Measurements from ENCODE around the gene SPEF2. TPM values are rescaled to one million over a fixed set of nuclear protein-coding genes. Genes with fewer than 3 reads are reported as not detected.

SPEF2 gene
- total RNA-seq, 1 experiment from 2014 or later = 0.87 TPM

GRCh38 chr5:35679357-35679756 is 61.7 kb downstream of the SPEF2 start:
- in situ Hi-C loops (cut with HindIII; ENCODE audit: low pct_unique_long_range_greater_than_20kb, low sequenced_read_pairs) (no loop called here), intact Hi-C loops (cut with micrococcal nuclease; ENCODE audit: unreplicated experiment) (no loop called here)
- TF ChIP-seq TCF7L2 (IDR thresholded peaks at IDR 0.05; ENCODE audit: low read depth, low read length) (no peak), SIN3A (IDR thresholded peaks at IDR 0.05; ENCODE audit: borderline replicate concordance, insufficient read depth, low read depth, low read length) (no peak), CTCF (IDR thresholded peaks at IDR 0.05) (no peak), POLR2AphosphoS5 (IDR thresholded peaks at IDR 0.05; ENCODE audit: low read depth, low read length) (no peak)
- TF ChIP-seq, protein P1, sequence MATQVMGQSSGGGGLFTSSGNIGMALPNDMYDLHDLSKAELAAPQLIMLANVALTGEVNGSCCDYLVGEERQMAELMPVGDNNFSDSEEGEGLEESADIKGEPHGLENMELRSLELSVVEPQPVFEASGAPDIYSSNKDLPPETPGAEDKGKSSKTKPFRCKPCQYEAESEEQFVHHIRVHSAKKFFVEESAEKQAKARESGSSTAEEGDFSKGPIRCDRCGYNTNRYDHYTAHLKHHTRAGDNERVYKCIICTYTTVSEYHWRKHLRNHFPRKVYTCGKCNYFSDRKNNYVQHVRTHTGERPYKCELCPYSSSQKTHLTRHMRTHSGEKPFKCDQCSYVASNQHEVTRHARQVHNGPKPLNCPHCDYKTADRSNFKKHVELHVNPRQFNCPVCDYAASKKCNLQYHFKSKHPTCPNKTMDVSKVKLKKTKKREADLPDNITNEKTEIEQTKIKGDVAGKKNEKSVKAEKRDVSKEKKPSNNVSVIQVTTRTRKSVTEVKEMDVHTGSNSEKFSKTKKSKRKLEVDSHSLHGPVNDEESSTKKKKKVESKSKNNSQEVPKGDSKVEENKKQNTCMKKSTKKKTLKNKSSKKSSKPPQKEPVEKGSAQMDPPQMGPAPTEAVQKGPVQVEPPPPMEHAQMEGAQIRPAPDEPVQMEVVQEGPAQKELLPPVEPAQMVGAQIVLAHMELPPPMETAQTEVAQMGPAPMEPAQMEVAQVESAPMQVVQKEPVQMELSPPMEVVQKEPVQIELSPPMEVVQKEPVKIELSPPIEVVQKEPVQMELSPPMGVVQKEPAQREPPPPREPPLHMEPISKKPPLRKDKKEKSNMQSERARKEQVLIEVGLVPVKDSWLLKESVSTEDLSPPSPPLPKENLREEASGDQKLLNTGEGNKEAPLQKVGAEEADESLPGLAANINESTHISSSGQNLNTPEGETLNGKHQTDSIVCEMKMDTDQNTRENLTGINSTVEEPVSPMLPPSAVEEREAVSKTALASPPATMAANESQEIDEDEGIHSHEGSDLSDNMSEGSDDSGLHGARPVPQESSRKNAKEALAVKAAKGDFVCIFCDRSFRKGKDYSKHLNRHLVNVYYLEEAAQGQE (IDR thresholded peaks at IDR 0.05; ENCODE audit: insufficient read depth in 1 of 2, low read depth in 2 of 2, low read length in 1 of 2) = no peak
- no peaks in the 10 kb centered on the region for H3K4me1 ChIP-seq (ENCODE audit: control insufficient read depth, insufficient read depth, low read length)
- H3K4me3 ChIP-seq (ENCODE audit: low read depth in 2 of 2, low read length in 2 of 2) = no peak overlapping the region
- H3K27me3 ChIP-seq (ENCODE audit: control insufficient read depth, insufficient read depth, low read length) = no peaks in the 10 kb centered on the region
- ATAC-seq = no peak
- POLR2A ChIA-PET = no interaction called here
- BruUV-seq (replicated peaks) = no TSS peak
- H3K27ac ChIP-seq (ENCODE audit: low read length) = no peak overlapping the region
- H3K9me3 ChIP-seq (ENCODE audit: control insufficient read depth, insufficient read depth, low read depth, low read length) = no peaks in the 10 kb centered on the region
- CTCF ChIA-PET = no interaction called here
- no peak for DNase-seq (ENCODE audit: low read depth, low spot score)
- H3K36me3 ChIP-seq (ENCODE audit: control insufficient read depth, insufficient read depth, low read length) = no peaks in the 10 kb centered on the region

GRCh38 chr5:35681911-35682310 is 64.2 kb downstream of the SPEF2 start:
- Histone ChIP-seq H3K4me3 (ENCODE audit: low read depth in 2 of 2, low read length in 2 of 2) (no peak overlapping the region), H3K36me3 (ENCODE audit: control insufficient read depth, insufficient read depth, low read length) (no peaks in the 10 kb centered on the region), H3K9me3 (ENCODE audit: control insufficient read depth, insufficient read depth, low read depth, low read length) (no peaks in the 10 kb centered on the region), H3K27ac (ENCODE audit: low read length) (no peak overlapping the region), H3K27me3 (ENCODE audit: control insufficient read depth, insufficient read depth, low read length) (no peaks in the 10 kb centered on the region), H3K4me1 (ENCODE audit: control insufficient read depth, insufficient read depth, low read length) (no peaks in the 10 kb centered on the region)
- POLR2A ChIA-PET = no interaction called here
- CTCF ChIA-PET = no interaction called here
- DNase-seq (ENCODE audit: low read depth, low spot score) (no peak), ATAC-seq (no peak)
- in situ Hi-C loops (cut with HindIII; ENCODE audit: low pct_unique_long_range_greater_than_20kb, low sequenced_read_pairs) (no loop called here), intact Hi-C loops (cut with micrococcal nuclease; ENCODE audit: unreplicated experiment) (no loop called here)
- TF ChIP-seq TCF7L2 (IDR thresholded peaks at IDR 0.05; ENCODE audit: low read depth, low read length) (no peak), CTCF (IDR thresholded peaks at IDR 0.05) (no peak), SIN3A (IDR thresholded peaks at IDR 0.05; ENCODE audit: borderline replicate concordance, insufficient read depth, low read depth, low read length) (no peak), POLR2AphosphoS5 (IDR thresholded peaks at IDR 0.05; ENCODE audit: low read depth, low read length) (no peak)
- TF ChIP-seq, protein P1 (IDR thresholded peaks at IDR 0.05; ENCODE audit: insufficient read depth in 1 of 2, low read depth in 2 of 2, low read length in 1 of 2) = no peak
- BruUV-seq (replicated peaks) = no TSS peak
